ENCODE data around the gene FUT2.

DNA sequence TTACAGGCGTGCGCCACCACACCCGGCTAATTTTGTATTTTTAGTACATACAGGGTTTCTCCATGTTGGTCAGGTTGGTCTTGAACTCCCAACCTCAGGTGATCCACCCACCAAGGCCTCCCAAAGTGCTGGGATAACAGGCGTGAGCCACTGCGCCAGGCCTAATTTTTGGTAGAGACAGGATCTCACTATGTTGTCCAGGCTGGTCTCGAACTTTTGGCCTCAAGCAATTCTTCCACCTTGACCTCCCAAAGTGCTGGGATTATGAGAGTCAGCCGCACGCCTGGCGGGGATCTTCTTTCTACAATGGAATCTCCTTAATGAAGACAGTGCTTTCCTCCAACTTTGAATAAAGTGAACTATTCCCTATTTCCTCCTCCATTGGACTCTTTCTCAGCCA, 38.9 kb downstream of the FUT2 start:
- TF ChIP-seq, protein P1, sequence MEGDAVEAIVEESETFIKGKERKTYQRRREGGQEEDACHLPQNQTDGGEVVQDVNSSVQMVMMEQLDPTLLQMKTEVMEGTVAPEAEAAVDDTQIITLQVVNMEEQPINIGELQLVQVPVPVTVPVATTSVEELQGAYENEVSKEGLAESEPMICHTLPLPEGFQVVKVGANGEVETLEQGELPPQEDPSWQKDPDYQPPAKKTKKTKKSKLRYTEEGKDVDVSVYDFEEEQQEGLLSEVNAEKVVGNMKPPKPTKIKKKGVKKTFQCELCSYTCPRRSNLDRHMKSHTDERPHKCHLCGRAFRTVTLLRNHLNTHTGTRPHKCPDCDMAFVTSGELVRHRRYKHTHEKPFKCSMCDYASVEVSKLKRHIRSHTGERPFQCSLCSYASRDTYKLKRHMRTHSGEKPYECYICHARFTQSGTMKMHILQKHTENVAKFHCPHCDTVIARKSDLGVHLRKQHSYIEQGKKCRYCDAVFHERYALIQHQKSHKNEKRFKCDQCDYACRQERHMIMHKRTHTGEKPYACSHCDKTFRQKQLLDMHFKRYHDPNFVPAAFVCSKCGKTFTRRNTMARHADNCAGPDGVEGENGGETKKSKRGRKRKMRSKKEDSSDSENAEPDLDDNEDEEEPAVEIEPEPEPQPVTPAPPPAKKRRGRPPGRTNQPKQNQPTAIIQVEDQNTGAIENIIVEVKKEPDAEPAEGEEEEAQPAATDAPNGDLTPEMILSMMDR (IDR thresholded peaks at IDR 0.05), result no peak
- no peak for TF ChIP-seq POLR2A (IDR thresholded peaks at IDR 0.05)
